RWPE1 (cell line): ENCODE data around the gene CLDN19.

Experiments used
- CTCF ChIA-PET: fragments of 350-600 bp; sonication (Branson Sonifier 250); formaldehyde crosslinking; extraction: SDS; loops from one replicate; lab custom pipeline; 2021; lab: Yijun Ruan, JAX
- POLR2A ChIA-PET: fragments of 400-600 bp; formaldehyde crosslinking; extraction: SDS; loops from one replicate; lab custom pipeline; 2020; ENCODE audit warnings: antibody characterized with exemption; ENCODE audit not compliant: low non-redundant PET; lab: Yijun Ruan, JAX
- DNase-seq: peaks from one replicate; pipeline ENCODE4 v3.0.0; 2012; ENCODE audit warnings: low spot score
- H3K27ac ChIP-seq: fragments of 450-650 bp; 2 replicates; pipeline ENCODE4 v1.5.1; 2017
- TF ChIP-seq, protein P1 (sequence below): fragments of 450-650 bp; conservative IDR thresholded peaks from 2 replicates; pipeline ENCODE4 v1.5.1; 2017; ENCODE audit warnings: low read depth, mild to moderate bottlenecking

Gene CLDN19

DNA sequence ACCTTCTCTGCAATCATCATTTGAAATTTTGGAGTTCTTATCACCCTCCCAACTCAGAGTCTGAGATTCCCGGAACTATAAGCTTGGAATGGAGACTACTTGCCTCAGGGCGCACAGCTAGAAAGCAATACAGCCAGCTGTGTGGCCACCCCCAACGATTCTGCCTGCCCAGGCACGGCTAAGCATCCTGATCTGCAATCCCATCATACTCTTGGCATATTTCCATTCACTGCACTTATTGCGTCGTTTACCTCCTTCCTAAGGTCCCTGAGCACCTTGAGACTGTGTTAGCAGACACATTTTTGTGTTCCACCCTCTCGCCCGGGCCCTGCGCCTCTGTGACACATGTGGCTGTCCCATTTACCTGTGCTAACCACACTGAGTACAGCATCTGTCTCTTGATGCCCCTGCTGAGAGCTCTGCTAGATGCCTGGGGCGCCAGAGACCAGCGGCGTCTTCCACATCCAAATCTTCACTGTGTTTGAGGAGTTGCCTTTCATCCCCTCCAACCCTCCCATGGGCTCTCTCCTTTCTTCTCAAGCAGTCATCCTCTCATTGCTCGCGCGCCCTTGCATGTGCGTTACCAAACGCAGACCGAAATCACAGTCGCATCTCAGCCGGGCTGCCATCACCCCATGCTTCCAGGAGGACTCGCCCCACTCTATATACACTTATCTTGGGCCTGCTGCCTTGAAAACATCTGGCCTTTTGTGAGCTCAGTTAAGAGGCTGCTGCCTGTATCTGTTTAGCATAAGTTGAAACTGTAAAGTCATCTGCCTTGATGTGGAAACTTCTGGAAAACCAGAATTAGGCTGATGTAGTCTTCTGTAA is 3.5 kb upstream of the CLDN19 start:
- ChIA-PET POLR2A (no interaction called here), CTCF (interaction anchor here (0.7 to 1.5 kb wide), 2 partner anchors 22 to 558 kb away, joined by 3 to 5 read pairs; no protein-coding TSS in a partner anchor)
- peak; percentile 89 for DNase-seq
- H3K27ac ChIP-seq, result peak overlapping the region; percentile 92
- TF ChIP-seq, protein P1, sequence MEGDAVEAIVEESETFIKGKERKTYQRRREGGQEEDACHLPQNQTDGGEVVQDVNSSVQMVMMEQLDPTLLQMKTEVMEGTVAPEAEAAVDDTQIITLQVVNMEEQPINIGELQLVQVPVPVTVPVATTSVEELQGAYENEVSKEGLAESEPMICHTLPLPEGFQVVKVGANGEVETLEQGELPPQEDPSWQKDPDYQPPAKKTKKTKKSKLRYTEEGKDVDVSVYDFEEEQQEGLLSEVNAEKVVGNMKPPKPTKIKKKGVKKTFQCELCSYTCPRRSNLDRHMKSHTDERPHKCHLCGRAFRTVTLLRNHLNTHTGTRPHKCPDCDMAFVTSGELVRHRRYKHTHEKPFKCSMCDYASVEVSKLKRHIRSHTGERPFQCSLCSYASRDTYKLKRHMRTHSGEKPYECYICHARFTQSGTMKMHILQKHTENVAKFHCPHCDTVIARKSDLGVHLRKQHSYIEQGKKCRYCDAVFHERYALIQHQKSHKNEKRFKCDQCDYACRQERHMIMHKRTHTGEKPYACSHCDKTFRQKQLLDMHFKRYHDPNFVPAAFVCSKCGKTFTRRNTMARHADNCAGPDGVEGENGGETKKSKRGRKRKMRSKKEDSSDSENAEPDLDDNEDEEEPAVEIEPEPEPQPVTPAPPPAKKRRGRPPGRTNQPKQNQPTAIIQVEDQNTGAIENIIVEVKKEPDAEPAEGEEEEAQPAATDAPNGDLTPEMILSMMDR, result no peak

DNA sequence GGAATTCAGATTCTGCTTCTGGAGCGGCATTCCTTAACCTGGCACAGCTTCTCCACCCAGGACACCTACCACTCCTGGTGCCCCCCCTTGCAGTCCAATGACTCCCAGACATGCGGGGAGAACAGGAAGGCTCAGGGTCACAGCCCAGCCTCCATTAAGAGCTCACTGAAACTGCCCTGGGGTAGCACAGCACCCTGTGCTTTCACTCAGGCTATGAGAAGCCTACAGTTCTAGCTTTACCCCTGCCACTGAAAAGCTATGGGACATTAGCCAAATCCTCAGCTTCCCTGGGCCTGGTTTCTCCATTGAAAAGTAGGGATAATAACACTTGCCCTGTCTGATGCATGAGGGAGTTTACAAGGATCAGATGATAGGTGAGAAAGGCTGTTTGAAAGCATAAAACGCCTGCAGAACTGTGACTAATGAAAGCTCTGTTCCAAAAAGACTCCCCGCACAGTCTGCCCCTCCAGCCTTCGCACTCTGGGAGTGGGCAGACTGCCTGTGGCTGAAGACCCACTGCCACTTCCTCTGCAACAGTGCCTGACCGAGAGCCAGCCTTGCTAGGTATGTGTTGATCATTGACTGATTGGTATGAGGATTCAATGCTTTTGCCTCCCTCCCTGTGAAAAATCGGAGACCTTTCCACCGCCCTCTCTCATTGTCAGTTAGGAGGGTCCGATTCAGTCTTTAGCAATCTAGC is 2.7 kb upstream of the CLDN19 start:
- peak overlapping the region; percentile 92 for H3K27ac ChIP-seq
- ChIA-PET CTCF (interaction anchor here (0.6 to 1.5 kb wide), 3 partner anchors 23 to 557 kb away, joined by 3 to 5 read pairs (median 4); no protein-coding TSS in a partner anchor), POLR2A (no interaction called here)
- TF ChIP-seq, protein P1, result no peak
- DNase-seq, result no peak

DNA sequence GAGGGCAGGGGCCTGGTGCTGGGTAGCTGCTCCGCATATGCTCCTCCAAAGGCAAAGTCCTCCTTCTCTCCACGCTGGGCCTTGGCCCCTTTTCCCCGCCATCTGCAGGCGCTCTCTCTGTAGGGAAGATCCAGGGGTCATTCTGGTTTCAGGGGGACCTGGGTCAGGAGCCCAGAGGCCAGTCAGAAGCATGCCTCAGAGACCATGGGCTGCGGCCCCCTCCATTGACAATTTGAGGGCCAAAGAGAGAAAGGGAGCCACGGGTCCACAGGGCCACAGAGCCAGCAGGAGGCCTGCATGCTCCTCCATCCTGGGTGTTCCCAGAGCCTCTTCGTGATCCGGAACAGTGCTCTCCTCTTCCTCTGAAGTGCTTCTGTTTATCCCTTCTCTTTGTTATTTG is 2.1 kb upstream of the CLDN19 start:
- CTCF ChIA-PET, result interaction anchor here (1.5 kb wide), 1 partner anchor 24 kb away, joined by 5 read pairs; no protein-coding TSS in a partner anchor
- TF ChIP-seq, protein P1, result no peak
- no peak for DNase-seq
- POLR2A ChIA-PET, result no interaction called here
- peak overlapping the region; percentile 92 for H3K27ac ChIP-seq

DNA sequence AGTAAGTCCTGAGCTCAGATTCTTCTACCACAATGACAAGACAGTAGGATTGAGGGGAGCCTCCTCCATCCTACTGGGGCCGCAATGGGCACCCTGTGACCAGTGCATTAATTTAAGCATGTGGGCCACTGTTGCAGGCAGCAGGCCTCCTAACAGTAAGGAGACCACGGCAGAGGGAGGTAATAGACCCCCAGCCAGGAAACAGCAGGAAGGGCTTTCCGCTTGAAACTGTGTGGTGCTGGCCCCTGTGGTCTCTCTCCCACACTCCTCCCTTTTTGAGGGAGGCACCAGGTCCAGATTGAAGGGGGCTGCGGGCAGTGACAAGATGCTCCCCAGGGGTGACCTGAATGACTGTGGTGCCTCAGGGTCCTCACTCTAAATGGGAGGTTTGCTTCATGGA is 1.7 kb upstream of the CLDN19 start:
- TF ChIP-seq, protein P1, result no peak
- H3K27ac ChIP-seq, result peak overlapping the region; percentile 92
- no peak for DNase-seq
- CTCF ChIA-PET, result no interaction called here
- POLR2A ChIA-PET, result no interaction called here

DNA sequence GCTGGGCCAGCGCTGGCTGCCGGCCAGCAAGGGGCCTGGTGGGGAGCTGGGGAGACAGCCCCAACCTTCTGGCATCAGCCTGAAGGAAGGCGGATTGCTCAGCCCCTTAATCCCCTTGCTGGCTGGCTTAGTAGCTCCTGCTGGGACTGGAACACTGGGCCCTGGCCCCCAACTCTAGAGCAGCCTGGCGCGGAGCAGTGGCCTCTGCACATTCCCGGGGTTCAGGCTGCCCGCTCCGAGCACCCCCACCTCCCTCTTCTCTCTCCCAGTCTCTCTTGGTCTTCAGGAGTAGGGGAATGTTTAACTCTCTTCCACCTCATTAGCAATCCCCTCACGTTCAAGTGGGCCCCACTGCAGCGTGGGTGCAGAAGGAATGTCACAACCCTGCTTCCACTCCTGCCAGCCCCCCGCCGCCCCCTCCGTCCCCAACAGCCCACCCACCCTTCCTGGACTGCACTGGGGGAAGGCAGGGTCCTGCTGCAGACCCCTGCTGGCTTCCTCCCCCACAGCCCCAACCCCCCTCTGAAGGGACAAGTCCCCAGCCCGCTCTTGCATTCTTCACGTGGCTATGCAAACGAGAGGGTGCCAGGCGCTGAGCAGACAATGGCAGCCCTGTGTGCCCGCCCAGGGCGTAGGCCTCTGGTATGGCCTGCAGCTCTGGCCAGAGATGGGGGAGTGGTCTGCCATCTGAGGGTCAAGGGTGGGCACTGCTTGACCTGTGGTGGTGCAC is 980 bp upstream of the CLDN19 start:
- DNase-seq, result no peak
- H3K27ac ChIP-seq, result no peak overlapping the region
- TF ChIP-seq, protein P1, result no peak
- ChIA-PET CTCF (no interaction called here), POLR2A (no interaction called here)
